Fibroblast of gingiva (primary cell): Measurements from ENCODE around the gene DIAPH2.

ENCODE experiments used
- DNase-seq: peaks from one replicate; pipeline ENCODE4 v3.0.0-alpha.2; 2011; ENCODE audit warnings: low read depth

DIAPH2 gene

GRCh38 chrX:97168646-97169045 lies 484.0 kb downstream of the DIAPH2 start:
- no peak for DNase-seq

- no peak for DNase-seq
Measured at GRCh38 chrX:97175147-97175546, 490.5 kb downstream of the DIAPH2 start.

DNA sequence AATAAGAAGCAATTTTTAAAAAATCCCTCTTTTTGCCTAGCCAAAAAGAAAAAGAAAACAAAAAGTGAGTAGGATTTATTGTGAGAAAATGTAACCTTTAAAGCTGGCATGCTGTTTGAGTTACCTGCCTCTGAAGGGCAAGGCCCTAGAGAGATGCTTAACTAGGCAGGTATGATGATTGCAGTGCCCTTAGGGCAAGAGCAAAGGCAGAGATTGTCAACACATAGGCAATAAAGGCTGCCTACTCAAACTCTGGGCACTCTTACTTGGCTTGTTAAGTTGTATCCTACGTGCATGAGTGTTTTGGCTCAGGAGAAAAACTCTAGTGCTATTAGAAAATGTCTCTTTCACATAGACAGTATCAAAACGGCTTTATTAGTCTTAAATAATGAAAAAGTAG lies 505.0 kb downstream of the DIAPH2 start:
- no peak for DNase-seq

DNA sequence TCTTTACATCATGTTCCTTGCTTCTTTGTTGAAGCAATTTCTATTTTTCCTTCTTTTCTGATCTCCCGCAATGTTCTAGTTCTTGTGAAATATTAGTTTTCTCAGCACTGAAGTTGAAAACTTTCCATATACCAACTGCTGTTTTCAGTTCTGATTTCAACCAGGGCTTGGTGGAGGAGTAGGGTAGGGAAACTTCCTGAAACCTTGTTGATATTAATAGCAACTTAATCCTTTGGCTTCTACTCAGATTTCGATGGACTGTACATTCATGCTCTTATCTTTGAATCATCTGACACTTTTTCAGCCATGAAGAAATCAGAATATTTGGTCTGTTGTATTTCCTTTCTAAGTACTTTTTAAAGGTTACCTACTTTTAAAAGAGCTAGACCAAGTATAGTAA lies 514.9 kb downstream of the DIAPH2 start:
- no peak for DNase-seq

- DNase-seq = no peak
Measured at GRCh38 chrX:97200454-97200853, 515.8 kb downstream of the DIAPH2 start.

GRCh38 chrX:97210501-97210900 lies 525.9 kb downstream of the DIAPH2 start:
- DNase-seq = no peak

GRCh38 chrX:97211070-97211469 lies 526.4 kb downstream of the DIAPH2 start:
- no peak for DNase-seq

GRCh38 chrX:97215186-97215585 lies 530.5 kb downstream of the DIAPH2 start:
- peak; percentile 2 for DNase-seq

- no peak for DNase-seq
Measured at GRCh38 chrX:97224148-97224547, 539.5 kb downstream of the DIAPH2 start.

GRCh38 chrX:97229318-97229717 lies 544.7 kb downstream of the DIAPH2 start:
- DNase-seq = no peak

GRCh38 chrX:97230948-97231347 lies 546.3 kb downstream of the DIAPH2 start:
- no peak for DNase-seq

DNA sequence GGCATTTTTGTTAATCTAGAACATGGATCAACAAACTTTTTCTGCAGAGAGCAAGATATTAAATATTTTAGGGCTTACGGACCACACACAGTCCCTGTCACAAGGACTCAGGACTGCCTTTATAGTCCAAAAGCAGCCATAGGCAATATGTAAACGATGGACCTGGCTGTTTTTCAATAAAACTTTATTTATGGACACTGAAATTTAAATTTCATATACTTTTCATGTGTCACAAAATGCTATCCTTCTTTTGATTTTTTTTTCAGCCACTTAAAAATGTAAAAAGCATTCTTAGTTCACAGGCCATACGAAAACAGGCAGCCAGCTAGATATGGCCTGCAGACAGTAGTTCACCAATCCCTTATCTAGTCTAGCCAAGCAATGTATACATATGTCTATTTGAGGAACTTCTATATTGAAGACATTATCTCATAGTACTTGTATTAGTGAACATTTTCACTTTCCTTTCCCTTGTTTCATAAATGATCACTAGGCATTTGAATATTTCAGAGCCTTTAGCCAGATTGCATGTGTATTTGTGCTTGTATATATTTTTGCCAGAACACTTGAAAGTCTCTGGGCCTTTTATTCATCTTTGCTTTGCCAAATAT lies 549.9 kb downstream of the DIAPH2 start:
- DNase-seq = no peak

- no peak for DNase-seq
Measured at GRCh38 chrX:97238632-97239031, 554.0 kb downstream of the DIAPH2 start.

DNA sequence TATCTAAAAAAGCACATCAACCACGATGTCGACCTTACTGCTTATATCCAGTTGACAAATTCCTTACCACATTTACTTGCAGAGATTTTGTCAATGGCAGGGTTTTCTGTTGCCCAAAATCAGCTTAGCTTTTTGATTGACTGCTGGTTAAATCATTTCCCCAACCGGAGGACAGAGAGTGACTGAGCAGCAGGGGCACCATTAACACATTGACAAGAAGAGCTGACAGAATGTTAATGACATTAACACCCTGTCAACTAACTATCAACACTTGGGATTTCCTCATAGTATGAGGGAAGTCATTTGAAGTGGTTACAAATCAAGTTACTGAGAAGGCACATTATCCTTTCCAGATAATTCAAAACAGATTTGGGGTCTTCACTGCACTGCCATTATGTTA lies 567.5 kb downstream of the DIAPH2 start:
- no peak for DNase-seq

DNA sequence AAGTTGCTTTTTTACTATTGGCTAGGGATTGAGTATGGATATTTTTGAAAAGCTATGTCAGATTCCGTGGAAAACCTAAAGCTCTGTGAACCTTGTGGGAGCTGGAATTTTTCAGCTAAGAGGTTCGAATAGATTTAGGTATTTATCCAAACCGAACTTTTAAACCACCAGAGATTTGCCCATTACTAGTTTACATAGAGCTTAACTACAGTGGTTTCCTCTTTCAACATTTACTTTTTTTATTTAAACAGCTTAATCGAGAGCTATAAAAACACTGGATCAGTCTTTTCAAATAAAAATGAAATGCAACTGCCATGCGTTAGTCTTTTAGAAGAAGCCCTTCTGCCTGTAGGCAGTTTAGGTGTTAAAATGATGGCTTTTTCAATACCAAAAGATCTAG lies 576.0 kb downstream of the DIAPH2 start:
- DNase-seq = no peak

GRCh38 chrX:97266406-97267121 lies 581.9 kb downstream of the DIAPH2 start:
- no peak for DNase-seq

DNA sequence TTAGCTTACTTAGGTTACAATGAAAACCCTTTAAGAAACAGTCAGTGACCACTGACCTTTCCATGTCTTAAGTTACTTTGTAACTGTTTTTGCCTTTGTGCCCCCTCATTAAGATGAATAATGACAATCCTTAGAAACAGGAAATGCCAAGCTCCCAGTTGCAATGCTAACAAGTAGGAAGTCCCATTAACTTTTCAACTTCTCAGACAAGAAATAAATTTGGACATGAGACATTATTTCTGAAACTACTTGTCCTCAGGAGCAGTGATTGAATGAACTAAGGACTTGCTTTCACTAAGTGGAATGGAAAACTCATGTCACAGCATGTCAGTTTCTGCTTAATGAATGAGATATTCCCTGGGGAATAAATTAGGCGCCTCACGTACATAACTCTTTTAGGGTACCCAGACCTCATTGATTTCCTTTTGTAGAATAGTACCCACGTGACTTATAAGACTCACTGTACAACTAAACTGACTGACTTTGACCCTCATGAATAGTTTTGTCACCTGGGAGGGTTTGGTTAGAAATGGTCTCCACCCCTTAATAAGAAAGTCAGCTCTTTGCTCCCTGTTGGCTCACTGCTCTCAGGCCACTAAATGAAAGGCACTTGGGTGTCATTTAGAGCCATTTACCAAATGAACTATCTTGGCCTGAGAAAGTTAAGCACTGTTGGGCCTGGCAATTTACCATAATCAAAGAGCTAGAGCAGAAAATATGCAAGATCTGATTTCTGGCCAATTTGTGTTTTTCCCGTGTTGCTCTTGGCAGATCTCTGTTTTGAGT lies 582.9 kb downstream of the DIAPH2 start:
- DNase-seq = peak; percentile 6

GRCh38 chrX:97268182-97268680 lies 583.6 kb downstream of the DIAPH2 start:
- peak; percentile 46 for DNase-seq

DNA sequence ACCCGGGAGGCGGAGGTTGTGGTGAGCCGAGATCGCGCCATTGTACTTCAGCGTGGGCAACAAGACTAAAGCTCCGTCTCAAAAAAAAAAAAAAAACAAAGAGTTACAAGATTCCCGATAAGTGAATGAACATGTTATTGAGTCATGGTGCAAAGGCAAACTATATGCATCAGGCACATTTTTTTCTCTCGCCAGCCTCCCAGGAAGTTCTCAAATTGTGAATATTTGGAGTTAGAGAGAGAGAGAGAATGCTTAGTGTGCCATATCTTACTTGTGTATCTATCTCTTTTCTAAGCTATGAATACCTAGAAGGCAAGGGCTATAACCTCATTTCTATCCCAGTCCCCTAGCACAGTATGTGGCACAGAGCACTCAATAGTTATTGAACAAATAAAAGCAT lies 599.9 kb downstream of the DIAPH2 start:
- DNase-seq = no peak

DNA sequence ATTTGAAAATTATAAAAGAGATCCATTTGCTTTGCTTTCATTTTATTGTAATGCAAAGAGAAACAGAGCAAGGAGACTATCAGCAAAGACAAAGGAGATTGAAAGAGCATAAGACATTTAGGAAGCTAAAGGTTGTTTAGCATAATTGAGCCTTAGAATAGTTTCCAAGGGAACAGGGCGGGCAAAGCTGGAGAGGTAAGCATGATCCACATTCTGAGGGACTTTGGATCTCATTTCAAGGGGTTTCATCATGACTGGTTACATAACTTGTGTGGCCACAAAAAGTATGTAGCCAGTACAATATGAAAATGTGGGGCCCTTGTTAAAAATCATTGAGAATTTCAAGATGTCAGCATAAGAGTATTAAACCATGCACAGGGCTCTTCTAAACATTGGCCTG lies 605.6 kb downstream of the DIAPH2 start:
- no peak for DNase-seq

DNA sequence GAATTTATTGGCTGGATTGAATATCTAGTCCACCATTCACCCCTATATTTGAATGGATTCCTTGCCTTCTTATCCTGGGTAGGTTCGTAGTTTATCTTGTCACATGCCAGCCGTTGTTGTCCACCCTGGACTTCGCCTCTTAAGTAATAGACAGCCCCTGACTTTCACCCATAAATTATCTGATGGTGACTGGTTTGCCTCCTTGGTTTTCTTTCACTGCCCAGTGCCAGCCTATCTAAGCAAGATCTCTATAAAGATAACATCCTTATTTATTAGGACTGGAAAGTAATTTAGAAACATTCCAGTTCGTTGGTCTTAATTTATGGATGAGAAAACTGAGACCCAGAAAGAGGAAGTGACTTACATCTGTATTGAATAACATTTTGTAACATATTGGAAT lies 609.4 kb downstream of the DIAPH2 start:
- DNase-seq = no peak

DNA sequence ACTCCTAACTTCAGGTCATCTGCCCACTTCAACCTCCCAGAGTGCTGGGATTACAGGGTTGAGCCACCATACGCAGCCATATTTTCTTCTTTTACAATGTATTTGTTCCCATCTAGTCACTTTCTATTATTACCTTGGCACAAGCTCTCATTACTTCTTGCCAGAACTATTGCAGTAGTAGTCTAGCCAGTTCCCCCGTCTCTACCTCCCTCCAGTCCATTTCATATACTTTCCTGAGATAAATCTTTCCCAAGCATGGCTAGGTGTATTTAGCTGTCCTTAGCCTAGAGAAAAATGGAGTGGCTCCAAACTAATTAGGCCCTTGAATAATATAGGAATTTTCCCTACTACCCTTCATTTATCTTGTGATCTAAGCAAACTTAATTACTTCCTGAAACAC lies 611.3 kb downstream of the DIAPH2 start:
- DNase-seq = no peak
